Ovary (tissue), 9 donors: Measurements from ENCODE around the gene TMEM37. TPM values are rescaled to one million over a fixed set of nuclear protein-coding genes. Genes with fewer than 3 reads are reported as not detected.
"Not testable (repeated sequence)": the region's sequence is repeated elsewhere in the genome, so short reads cannot be mapped to it uniquely, and the experiment has no call there.

Source experiments
- DNase-seq, 5 donors: peaks; one replicate each; pipeline ENCODE4 v3.0.0-alpha.2; 2019 to 2020
- H3K27ac ChIP-seq, 2 donors: fragments of 200-600 bp; one replicate each; pipeline versions ENCODE4 v1.5.1 to v1.8.0; 2019 to 2022
- H3K27me3 ChIP-seq: fragments of 200-600 bp; one replicate; pipeline ENCODE4 v1.8.0; 2022
- H3K36me3 ChIP-seq: fragments of 200-600 bp; sonication (generic); one replicate; pipeline ENCODE4 v1.5.1; 2019
- H3K4me1 ChIP-seq: one replicate; pipeline ENCODE4 v1.8.1; 2013; ENCODE audit warnings: mild to moderate bottlenecking, moderate library complexity; ENCODE audit not compliant: insufficient read depth
- H3K4me3 ChIP-seq: fragments of 200-600 bp; sonication (generic); one replicate; pipeline ENCODE4 v1.5.1; 2017
- H3K9me3 ChIP-seq, 2 donors: fragments of 200-600 bp in 1 of 2; sonication (generic) in 1 of 2; one replicate each; pipeline versions ENCODE4 v1.5.1 to v1.8.1; 2013 to 2019; ENCODE audit warnings: mild to moderate bottlenecking in 1 of 2, moderate library complexity in 1 of 2
- EP300 ChIP-seq: sonication (generic); formaldehyde crosslinking; IDR thresholded peaks from one replicate; pipeline ENCODE4 v1.6.1; 2017; ENCODE audit warnings: antibody characterized with exemption
- POLR2A ChIP-seq: fragments of 450-650 bp; IDR thresholded peaks from one replicate; pipeline ENCODE4 v1.6.1; 2017; ENCODE audit warnings: antibody characterized with exemption, mild to moderate bottlenecking, moderate library complexity
- WGBS, 3 donors: extraction: QIAGEN DNeasy Blood & Tissue Kit in 1 of 3; methylation state at CpG; one replicate each; pipeline versions ENCODE4 v1.1.5 to v1.1.7; 2013 to 2017; 5-methylcytosine and 5-hydroxymethylcytosine counted together
- intact Hi-C, 4 donors: fragments of 100-400 bp; cut with DNase I; formaldehyde crosslinking; loops; one replicate each; pipeline versions ENCODE4 v1.11.0 to v1.15.1; 2022 to 2023
- polyA plus RNA-seq, 2 donors: library from polyadenylated mRNA; stranded (reverse); fragments of 200-250 nt in 1 of 2; fragments of 350-450 nt in 1 of 2; fragmentation: Illumina TruSeq in 1 of 2; extraction: RNeasy Lipid Tissue Mini Kit (QIAGEN cat#74804) in 1 of 2; gene quantifications; one replicate each; pipeline ENCODE4 v1.2.3, GENCODE V29; 2013 to 2014
- total RNA-seq, 7 donors: library from RNA; depleted of rRNA in 2 of 7; stranded (reverse); fragments of >200 nt in 2 of 7; fragmentation: NEBNext Ultra II Directional in 3 of 7; extraction: Animal tissue kit (Norgen Biotek cat#: 25700) in 3 of 7; gene quantifications; one replicate each; pipeline versions ENCODE4 v1.1.0 to v1.2.4, GENCODE V29; 2016 to 2023
- TF ChIP-seq, protein P1 (sequence below), 3 donors: fragments of 450-650 bp in 2 of 3; fragments of 200-600 bp in 1 of 3; IDR thresholded peaks; one replicate each; pipeline versions ENCODE4 v1.5.1 to v1.8.0; 2016 to 2022; ENCODE audit warnings: antibody characterized with exemption in 3 of 3, mild to moderate bottlenecking in 1 of 3
- donor health status: DM: no; HTN: no; CAD: no; lungs with moderate emphysema.
- donor health status: DM: no; HTN: no; CAD: no.
- donor health status: Bipolar disorder and iron deficiency.
- donor health status: DM: yes; HTN: yes; CAD: no.
- donor health status: DM: no; HTN: no; CAD: no.
- donor health status: DM: yes; HTN: yes; CAD: no.

The TMEM37 gene
- total and polyA plus RNA-seq, 9 donors, result 9.5 to 32.5 (median 18.1) TPM

DNA sequence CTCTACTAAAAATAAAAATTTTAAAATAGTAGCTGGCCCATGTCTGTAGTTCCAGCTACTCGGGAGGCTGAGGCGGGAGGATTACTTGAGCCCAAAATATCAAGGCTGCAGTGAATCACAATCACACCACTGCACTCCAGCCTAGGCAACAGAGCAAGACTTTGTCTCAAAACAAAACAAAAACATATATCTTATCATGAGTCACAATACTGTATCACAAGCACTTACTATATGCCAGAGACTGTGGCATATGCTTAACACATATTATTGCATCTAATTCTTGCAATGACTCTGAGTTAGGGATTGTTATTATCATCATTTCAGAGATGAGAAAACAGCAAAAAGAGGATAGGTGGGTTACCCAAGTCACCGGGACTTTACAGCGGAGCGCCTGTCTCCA lies 29.5 kb upstream of the TMEM37 start:
- no peaks in the 10 kb centered on the region for H3K36me3 ChIP-seq
- intact Hi-C loops, result loop anchor here in 2 of 4 donors (10.0 kb wide), 2 partner anchors 243 to 263 kb away; no protein-coding TSS in a partner anchor
- H3K4me1 ChIP-seq, result no peaks in the 10 kb centered on the region
- DNase-seq, result no peak
- no peak overlapping the region for H3K27ac ChIP-seq
- H3K27me3 ChIP-seq, result no peaks in the 10 kb centered on the region
- 82 to 84% (median 83%) methylated on average over 5 of the region's 5 CpGs for WGBS, 3 donors
- H3K9me3 ChIP-seq, result no peaks in the 10 kb centered on the region
- H3K4me3 ChIP-seq, result no peak overlapping the region
- TF ChIP-seq EP300 (no peak), POLR2A (no peak)
- TF ChIP-seq, protein P1, sequence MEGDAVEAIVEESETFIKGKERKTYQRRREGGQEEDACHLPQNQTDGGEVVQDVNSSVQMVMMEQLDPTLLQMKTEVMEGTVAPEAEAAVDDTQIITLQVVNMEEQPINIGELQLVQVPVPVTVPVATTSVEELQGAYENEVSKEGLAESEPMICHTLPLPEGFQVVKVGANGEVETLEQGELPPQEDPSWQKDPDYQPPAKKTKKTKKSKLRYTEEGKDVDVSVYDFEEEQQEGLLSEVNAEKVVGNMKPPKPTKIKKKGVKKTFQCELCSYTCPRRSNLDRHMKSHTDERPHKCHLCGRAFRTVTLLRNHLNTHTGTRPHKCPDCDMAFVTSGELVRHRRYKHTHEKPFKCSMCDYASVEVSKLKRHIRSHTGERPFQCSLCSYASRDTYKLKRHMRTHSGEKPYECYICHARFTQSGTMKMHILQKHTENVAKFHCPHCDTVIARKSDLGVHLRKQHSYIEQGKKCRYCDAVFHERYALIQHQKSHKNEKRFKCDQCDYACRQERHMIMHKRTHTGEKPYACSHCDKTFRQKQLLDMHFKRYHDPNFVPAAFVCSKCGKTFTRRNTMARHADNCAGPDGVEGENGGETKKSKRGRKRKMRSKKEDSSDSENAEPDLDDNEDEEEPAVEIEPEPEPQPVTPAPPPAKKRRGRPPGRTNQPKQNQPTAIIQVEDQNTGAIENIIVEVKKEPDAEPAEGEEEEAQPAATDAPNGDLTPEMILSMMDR (IDR thresholded peaks at IDR 0.05), result no peak

DNA sequence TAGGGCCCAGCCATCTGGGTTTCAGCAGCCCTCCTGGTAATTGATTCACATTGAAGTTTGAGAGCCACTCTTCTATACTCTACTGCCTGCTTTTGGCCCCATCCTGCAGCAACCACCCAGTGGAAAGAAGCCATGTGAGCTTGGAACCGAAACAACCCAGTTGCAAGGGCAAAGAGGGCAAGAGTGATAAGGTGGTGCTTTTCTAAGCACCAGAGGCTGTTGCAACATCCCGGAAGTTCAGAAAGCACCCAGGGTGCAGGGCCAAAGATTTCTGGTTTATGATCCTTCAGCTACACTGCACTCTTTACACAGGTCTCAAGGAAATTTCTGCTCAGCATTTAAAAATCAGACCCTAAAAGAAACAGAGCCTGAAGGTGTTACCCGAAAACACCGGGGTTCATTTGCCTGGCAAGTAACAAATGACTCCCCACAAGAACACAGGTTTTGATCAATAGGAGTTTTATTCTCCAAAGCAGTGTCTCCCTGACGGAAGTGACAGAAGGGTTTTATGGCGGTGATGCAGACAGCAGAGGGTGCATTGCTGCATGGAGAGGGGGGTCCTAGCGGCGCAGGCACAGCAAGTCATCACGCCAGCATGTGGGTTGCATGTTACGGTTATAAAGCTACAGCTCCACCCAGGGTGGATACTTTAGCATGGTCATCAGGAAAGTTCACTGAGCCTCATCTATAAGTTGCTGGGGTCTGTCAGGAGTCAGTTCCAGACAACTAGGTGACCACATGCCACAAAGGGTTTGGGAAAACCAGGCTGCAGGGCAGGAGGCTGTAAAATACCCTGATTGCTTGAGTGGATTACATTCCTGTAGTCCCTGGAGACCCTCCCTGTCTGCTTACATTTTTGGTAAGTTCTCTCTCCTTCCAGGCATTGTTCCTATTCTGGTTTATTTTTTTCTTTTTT lies 28.8 kb upstream of the TMEM37 start:
- peak in 1 of 5 donors; percentile 21 for DNase-seq
- H3K27me3 ChIP-seq, result no peaks in the 10 kb centered on the region
- H3K27ac ChIP-seq, result no peak overlapping the region
- no peak overlapping the region for H3K4me3 ChIP-seq
- no peaks in the 10 kb centered on the region for H3K36me3 ChIP-seq
- TF ChIP-seq, protein P1 (IDR thresholded peaks at IDR 0.05), result no peak
- TF ChIP-seq EP300, result no peak
- no peak for TF ChIP-seq POLR2A
- no peaks in the 10 kb centered on the region for H3K4me1 ChIP-seq
- H3K9me3 ChIP-seq, result no peaks in the 10 kb centered on the region
- intact Hi-C loops, result loop anchor here in 2 of 4 donors (10.0 kb wide), 2 partner anchors 242 to 262 kb away; no protein-coding TSS in a partner anchor
- 65 to 70% (median 69%) methylated on average over 10 of the region's 10 CpGs for WGBS, 3 donors

DNA sequence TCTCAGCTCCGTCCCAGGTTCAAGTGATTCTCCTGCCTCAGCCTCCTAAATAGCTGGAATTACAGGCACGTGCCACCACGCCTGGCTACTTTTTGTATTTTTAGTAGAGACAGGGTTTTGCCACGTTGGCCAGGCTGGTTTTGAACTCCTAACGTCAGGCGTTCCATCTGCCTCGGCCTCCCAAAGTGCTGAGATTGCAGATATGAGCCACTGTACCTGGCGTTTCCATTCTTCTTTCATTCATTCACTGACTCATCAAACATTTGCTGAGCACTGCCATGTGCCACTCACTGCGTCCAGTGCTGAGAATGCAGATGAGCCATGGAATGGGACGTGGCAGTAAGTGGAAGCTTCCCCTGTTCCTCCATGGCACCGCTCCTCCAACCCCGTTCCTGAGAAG lies 28.0 kb upstream of the TMEM37 start:
- not testable (repeated sequence) for H3K27ac ChIP-seq, H3K4me3 ChIP-seq, H3K27me3 ChIP-seq, H3K4me1 ChIP-seq, H3K36me3 ChIP-seq, DNase-seq, H3K9me3 ChIP-seq
- 79 to 87% (median 83%) methylated on average over 12 of the region's 12 CpGs for whole genome bisulfite sequencing, 3 donors
- intact Hi-C loops, result loop anchor here in 2 of 4 donors (10.0 kb wide), 2 partner anchors 241 to 261 kb away; no protein-coding TSS in a partner anchor

DNA sequence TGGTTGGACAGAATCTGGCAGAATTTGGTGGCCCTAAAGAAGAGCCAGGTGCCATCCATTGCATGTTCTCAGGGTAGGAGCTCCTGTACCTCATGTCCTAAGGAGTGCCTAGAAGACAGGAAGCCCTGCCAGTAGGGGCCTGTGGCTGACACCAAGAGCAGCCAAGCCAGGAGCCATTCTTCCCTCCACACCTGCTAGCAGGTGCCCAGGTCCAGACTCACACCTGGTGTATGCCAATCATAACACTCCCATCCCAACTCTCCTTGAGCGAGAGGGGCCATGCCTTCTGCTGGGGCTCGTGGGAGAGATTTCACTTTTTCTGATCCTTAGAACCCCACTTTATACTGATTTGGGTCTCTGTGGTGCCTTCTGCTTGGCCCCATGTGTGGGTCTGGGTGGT lies 26.5 kb upstream of the TMEM37 start:
- no peaks in the 10 kb centered on the region for H3K36me3 ChIP-seq
- no peak overlapping the region for H3K27ac ChIP-seq
- TF ChIP-seq EP300 (no peak), POLR2A (no peak)
- TF ChIP-seq, protein P1 (IDR thresholded peaks at IDR 0.05), result no peak
- H3K4me1 ChIP-seq, result peaks cover 3% of the 10 kb centered on the region
- no peaks in the 10 kb centered on the region for H3K27me3 ChIP-seq
- H3K9me3 ChIP-seq, result no peaks in the 10 kb centered on the region
- H3K4me3 ChIP-seq, result no peak overlapping the region
- WGBS, 3 donors, result 91 to 94% (median 93%) methylated on average over 2 of the region's 2 CpGs
- intact Hi-C loops, result loop anchor here in 2 of 4 donors (5.0 to 10.0 kb wide), 3 partner anchors 72 to 260 kb away; no protein-coding TSS in a partner anchor
- no peak for DNase-seq
